Activated T-cell treated with anti-CD3 and anti-CD28 coated beads, Interleukin-2, amount 50 U/mL, for 4 hours (primary cell): ENCODE results near the gene DDX23. TPM values are rescaled to one million over a fixed set of nuclear protein-coding genes. Genes with fewer than 3 reads are reported as not detected.
A peak's percentile ranks its signal among the peaks of the same experiment; 100 is the strongest.

Source experiments
- ATAC-seq, 2 donors: fragments of 200-7000 bp; cut with Tn5 transposase; one replicate each; pipeline ENCODE4 v1.10.0; 2021
- DNase-seq: peaks from one replicate; pipeline ENCODE4 v3.0.0-alpha.2; 2020
- H3K27me3 Mint-ChIP-seq: one replicate; pipeline ENCODE4 v1.8.0; 2021; ENCODE audit warnings: low read depth, mixed read lengths
- H3K36me3 Mint-ChIP-seq: one replicate; pipeline ENCODE4 v1.8.0; 2022; ENCODE audit warnings: mixed read lengths; ENCODE audit not compliant: insufficient read depth
- H3K4me1 Mint-ChIP-seq: one replicate; pipeline ENCODE4 v1.8.0; 2021; ENCODE audit warnings: low read depth, mixed read lengths
- H3K4me3 Mint-ChIP-seq: one replicate; pipeline ENCODE4 v1.8.0; 2021; ENCODE audit warnings: mild to moderate bottlenecking, moderate library complexity, mixed read lengths
- H3K9me3 Mint-ChIP-seq: one replicate; pipeline ENCODE4 v1.8.0; 2021; ENCODE audit warnings: mixed read lengths
- total RNA-seq, 3 donors: library from RNA; stranded (reverse); gene quantifications; one replicate each; pipeline ENCODE4 v1.2.1, GENCODE V29; 2021

The DDX23 gene
- total RNA-seq, 3 donors from 2014 or later = 117 to 127 (median 126) TPM

- Mint-ChIP-seq H3K36me3 (peaks cover 8% of the 10 kb centered on the region), H3K9me3 (no peaks in the 10 kb centered on the region), H3K27me3 (no peaks in the 10 kb centered on the region), H3K4me1 (peaks cover 4% of the 10 kb centered on the region), H3K4me3 (no peak overlapping the region)
- ATAC-seq (peak; percentile 32 to 64), DNase-seq (no peak)
Measured at GRCh38 chr12:48824112-48824511, 27.9 kb downstream of the DDX23 start.

- peaks cover under 1% of the 10 kb centered on the region for H3K36me3 Mint-ChIP-seq
- H3K9me3 Mint-ChIP-seq = no peaks in the 10 kb centered on the region
- H3K27me3 Mint-ChIP-seq = no peaks in the 10 kb centered on the region
- peaks cover 6% of the 10 kb centered on the region for H3K4me1 Mint-ChIP-seq
- ATAC-seq = no peak
- no peak overlapping the region for H3K4me3 Mint-ChIP-seq
- DNase-seq = no peak
Measured at GRCh38 chr12:48823281-48823680, 28.7 kb downstream of the DDX23 start.

DNA sequence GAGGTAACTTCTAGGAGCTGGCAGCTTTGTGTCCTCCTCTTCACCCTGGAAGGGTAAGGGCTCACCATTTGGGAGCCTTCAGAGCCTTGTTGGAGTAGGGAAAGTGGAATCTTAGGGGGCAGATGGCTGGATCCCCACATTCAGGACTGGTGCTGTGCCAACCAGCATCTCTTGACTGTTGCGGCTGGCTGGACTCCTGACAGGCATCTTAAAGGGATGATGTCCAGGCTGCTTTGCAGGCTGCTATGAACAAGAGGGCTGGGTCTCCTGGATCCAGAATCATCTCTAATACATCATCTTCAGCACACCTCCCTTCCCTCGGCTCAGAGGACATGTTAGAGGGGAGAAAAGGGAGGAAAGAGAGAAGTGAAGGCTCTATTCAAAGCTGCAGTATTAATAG, 29.3 kb downstream of the DDX23 start:
- peaks cover 11% of the 10 kb centered on the region for H3K4me1 Mint-ChIP-seq
- no peaks in the 10 kb centered on the region for H3K36me3 Mint-ChIP-seq
- H3K27me3 Mint-ChIP-seq = no peaks in the 10 kb centered on the region
- ATAC-seq = no peak
- H3K4me3 Mint-ChIP-seq = no peak overlapping the region
- DNase-seq = no peak
- no peaks in the 10 kb centered on the region for H3K9me3 Mint-ChIP-seq

- DNase-seq (no peak), ATAC-seq (no peak)
- Mint-ChIP-seq H3K4me3 (no peak overlapping the region), H3K9me3 (no peaks in the 10 kb centered on the region), H3K27me3 (peaks cover 3% of the 10 kb centered on the region), H3K36me3 (no peaks in the 10 kb centered on the region), H3K4me1 (peaks cover 16% of the 10 kb centered on the region)
Measured at GRCh38 chr12:48822139-48822538, 29.8 kb downstream of the DDX23 start.

DNA sequence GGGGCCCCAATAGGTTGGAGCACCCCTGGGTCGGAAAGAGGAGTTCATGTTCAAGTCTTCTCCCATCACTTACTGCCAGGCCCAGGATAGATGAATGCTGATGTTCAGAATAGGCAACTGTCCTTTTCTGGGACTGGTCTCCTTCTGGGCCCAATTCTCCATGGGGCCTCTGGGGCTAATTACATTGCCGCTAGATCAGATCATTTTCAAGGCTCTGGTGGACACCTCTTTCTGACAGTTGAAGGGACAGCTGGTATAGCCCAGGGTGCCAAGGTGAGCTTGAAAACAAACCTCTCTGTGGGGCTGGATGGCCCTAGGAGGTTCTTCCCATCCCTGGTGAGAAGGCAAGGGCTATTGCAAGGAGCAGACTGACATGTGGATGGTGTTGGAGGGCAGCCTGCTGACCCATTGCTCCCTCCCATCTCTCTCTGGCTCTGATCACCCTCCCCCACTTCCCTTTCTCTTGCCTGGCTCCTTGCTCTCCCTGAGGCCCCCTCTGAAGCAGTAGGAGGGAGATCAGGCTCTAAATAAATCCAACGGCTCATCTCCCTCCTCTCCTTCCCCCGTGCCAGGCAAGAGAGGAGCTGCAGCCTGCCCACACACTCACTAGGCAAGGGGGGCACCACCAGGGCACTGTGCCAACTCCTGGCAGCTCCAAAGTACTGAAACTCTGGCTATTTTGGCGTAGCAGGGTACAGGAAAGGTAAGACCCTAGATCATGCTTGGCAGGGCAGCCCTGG, 31.8 kb downstream of the DDX23 start:
- DNase-seq (no peak), ATAC-seq (no peak)
- Mint-ChIP-seq H3K9me3 (no peaks in the 10 kb centered on the region), H3K36me3 (no peaks in the 10 kb centered on the region), H3K4me1 (peaks cover 33% of the 10 kb centered on the region), H3K4me3 (no peak overlapping the region), H3K27me3 (peaks cover 6% of the 10 kb centered on the region)

DNA sequence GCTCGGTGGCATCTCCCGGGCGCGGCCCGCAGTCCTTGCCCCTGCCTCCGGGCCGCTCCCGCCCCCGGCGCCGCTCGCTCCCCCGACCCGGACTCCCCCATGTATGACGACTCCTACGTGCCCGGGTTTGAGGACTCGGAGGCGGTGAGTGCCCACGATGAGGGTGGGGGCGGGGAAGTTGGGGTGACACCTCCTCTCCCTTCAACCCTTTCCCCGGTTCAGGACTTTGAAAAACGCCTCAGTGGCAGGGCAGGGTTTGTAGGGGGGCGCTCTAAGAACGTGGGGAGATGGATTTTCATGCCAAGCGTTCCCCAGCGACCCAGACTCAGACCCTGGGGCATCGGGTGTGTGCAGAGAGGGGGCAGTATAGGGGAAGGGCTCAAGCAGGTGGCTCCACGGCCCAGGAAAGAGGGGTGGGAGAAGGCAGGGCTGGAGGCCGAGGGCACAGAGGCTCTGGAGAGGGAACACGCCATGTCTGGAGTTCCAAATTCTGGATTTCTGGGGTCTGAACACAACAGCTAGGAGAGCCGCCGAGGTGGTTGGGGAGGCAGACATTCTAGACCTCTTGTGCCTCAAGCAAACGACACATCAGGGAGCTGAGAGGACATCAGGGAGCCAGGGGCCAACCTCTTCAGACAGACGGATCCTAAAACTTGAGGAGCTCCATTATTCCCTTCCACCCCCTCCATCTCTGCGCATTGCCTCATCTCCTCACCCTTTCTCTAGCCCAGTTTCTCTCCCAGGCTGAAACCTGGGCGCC, 33.0 kb downstream of the DDX23 start:
- peaks cover 6% of the 10 kb centered on the region for H3K27me3 Mint-ChIP-seq
- peak overlapping the region; percentile 80 for H3K4me3 Mint-ChIP-seq
- H3K9me3 Mint-ChIP-seq = no peaks in the 10 kb centered on the region
- ATAC-seq (peak in 1 of 2 donors; percentile 4), DNase-seq (peak; percentile 39)
- H3K36me3 Mint-ChIP-seq = no peaks in the 10 kb centered on the region
- peaks cover 30% of the 10 kb centered on the region for H3K4me1 Mint-ChIP-seq

GRCh38 chr12:48817873-48818830, 33.8 kb downstream of the DDX23 start, which contains the start of gene CACNB3:
Gene CACNB3, plus strand, starts transcription at chr12:48818496. Its CDS starts 434 bp downstream, at chr12:48818930.
- H3K4me3 Mint-ChIP-seq = peak within 1 kb of the TSS; percentile 85
- H3K27me3 Mint-ChIP-seq = peaks cover 6% of the 10 kb centered on the region
- DNase-seq (peak; percentile 71), ATAC-seq (peak; percentile 73 to 74)
- peaks cover 34% of the 10 kb centered on the region for H3K4me1 Mint-ChIP-seq
- H3K36me3 Mint-ChIP-seq = no peaks in the 10 kb centered on the region
- no peaks in the 10 kb centered on the region for H3K9me3 Mint-ChIP-seq

DNA sequence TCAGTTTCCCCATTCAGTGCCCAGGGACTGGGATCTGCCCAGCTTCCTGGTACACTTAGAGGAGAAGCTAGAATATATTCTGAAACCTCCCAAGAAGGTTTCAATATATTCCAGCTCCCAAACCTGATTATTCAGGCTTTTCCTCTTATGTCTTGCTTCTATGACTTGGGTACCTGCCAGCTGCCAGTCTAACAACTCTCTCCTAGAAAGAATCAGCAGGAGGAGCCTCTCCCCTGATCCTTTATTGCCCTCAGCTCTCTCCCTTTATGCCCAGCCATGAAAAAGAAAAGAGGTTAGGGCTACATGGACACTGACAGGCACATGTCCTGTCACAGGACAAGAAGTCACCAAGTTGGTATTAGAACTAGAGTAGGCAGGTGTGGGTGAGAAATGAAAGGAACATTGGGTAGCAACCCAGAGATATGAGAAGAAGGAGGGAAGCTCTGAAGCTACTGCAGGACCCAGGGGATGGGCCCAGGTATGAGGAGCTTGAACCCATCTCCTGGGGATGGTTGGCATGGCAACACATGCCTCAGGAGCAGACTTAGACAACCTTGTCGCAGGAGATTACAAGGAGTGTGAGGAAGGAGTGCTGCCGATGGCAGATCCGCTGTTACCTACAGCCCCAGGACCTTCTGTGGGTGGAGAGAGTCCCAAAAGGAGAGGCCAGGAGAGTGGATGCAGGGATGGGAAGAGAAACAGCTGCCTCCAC, 35.7 kb downstream of the DDX23 start:
- Mint-ChIP-seq H3K4me3 (peak overlapping the region; percentile 85), H3K4me1 (peaks cover 35% of the 10 kb centered on the region), H3K9me3 (no peaks in the 10 kb centered on the region), H3K27me3 (peaks cover 6% of the 10 kb centered on the region), H3K36me3 (no peaks in the 10 kb centered on the region)
- no peak for DNase-seq
- ATAC-seq = no peak

DNA sequence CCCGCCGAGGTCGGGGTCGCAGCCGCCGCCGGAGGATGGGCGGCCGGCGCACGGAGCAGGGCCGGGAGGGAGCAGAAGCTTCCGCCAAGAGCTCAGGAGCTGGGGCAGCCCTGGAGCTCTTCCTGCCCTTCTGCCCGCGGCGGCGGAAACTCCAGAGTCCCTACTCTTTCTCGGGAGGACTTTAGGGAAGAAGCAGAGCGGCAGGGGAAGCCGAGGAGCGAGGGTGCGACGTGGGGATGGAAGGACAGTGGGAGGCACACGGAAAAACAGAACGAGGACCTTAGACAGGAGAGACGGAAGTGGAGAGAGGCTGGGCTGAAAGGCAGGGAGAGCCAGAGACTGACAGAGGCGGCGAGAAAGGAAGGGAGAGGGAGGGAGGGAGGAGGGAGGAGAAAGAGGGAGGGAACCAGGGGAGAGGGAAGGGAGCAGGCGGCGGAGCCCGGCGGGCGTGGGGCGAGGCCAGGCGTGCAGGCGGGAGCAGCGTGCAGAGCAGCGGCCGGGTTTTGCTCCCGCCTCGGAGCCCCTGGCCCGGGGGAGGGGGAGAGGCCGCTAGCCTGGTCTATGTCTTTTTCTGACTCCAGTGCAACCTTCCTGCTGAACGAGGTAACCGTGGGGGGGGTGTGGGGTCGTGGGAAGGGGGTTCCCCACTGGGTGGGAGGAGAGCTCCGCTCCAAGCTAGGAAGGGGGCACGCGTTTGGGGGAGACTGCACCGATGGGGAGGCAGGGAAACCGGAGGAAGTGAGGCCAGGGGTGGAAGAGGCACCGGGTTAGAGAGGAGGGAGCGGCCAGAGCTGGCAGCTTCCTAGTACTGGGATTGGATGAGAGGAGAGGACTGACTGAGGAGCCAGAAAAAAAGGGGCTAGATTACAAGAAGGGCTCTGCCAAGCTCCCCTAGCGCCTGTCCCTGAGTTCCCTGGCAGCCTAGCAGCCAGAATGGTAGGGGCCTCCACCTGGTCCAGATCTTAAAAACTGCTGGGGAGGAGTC, 36.5 kb downstream of the DDX23 start:
- Mint-ChIP-seq H3K4me1 (peaks cover 35% of the 10 kb centered on the region), H3K4me3 (peak overlapping the region; percentile 85), H3K27me3 (peaks cover 6% of the 10 kb centered on the region), H3K9me3 (no peaks in the 10 kb centered on the region), H3K36me3 (no peaks in the 10 kb centered on the region)
- DNase-seq (no peak), ATAC-seq (peak; percentile 46 to 49)

GRCh38 chr12:48814262-48815125, 37.5 kb downstream of the DDX23 start:
- H3K4me3 Mint-ChIP-seq = peak overlapping the region; percentile 85
- H3K9me3 Mint-ChIP-seq = no peaks in the 10 kb centered on the region
- H3K4me1 Mint-ChIP-seq = peaks cover 35% of the 10 kb centered on the region
- DNase-seq (peak; percentile 65), ATAC-seq (peak; percentile 75 to 79)
- H3K36me3 Mint-ChIP-seq = no peaks in the 10 kb centered on the region
- H3K27me3 Mint-ChIP-seq = peaks cover 6% of the 10 kb centered on the region

GRCh38 chr12:48813465-48814261, 38.3 kb downstream of the DDX23 start:
- Mint-ChIP-seq H3K4me1 (peaks cover 33% of the 10 kb centered on the region), H3K27me3 (peaks cover 6% of the 10 kb centered on the region), H3K4me3 (peak overlapping the region; percentile 85), H3K36me3 (no peaks in the 10 kb centered on the region), H3K9me3 (no peaks in the 10 kb centered on the region)
- ATAC-seq (no peak), DNase-seq (no peak)
